GM10248 (cell line): ENCODE data around the gene UNC5A.
A peak's percentile ranks its signal among the peaks of the same experiment; 100 is the strongest.

Experiments
- CTCF ChIA-PET: fragments of 300-600 bp; sonication (Branson Sonifier 250); formaldehyde crosslinking; extraction: SDS; loops from one replicate; lab custom pipeline; 2021; ENCODE audit warnings: antibody characterized with exemption; lab: Yijun Ruan, JAX
- POLR2A ChIA-PET: fragments of 350-650 bp; sonication (Branson Sonifier 250); formaldehyde crosslinking; extraction: SDS; loops from one replicate; lab custom pipeline; 2020; ENCODE audit warnings: antibody characterized with exemption; lab: Yijun Ruan, JAX
- DNase-seq: peaks from one replicate; pipeline ENCODE4 v3.0.0; 2012; ENCODE audit errors: extremely low spot score
- CTCF ChIP-seq: IDR thresholded peaks from 2 replicates; pipeline ENCODE4 v1.5.1; 2012; ENCODE audit warnings: mild to moderate bottlenecking, low read depth; ENCODE audit errors: extremely low read depth, missing control alignments, control extremely low read depth

Gene UNC5A

GRCh38 chr5:176901260-176902101, 91.1 kb downstream of the UNC5A start:
- no peak for TF ChIP-seq CTCF
- ChIA-PET CTCF (interaction anchor here (0.8 to 4.0 kb wide), 7 partner anchors 10 to 244 kb away, joined by 3 to 19 read pairs (median 4); no protein-coding TSS in a partner anchor), POLR2A (interaction anchor here (0.6 kb wide), 1 partner anchor 199 kb away, joined by 3 read pairs; no protein-coding TSS in a partner anchor)
- DNase-seq: peak; percentile 60

GRCh38 chr5:176902102-176902814, 91.9 kb downstream of the UNC5A start:
- DNase-seq: no peak
- CTCF ChIA-PET: interaction anchor here (0.7 to 4.0 kb wide), 9 partner anchors 9 to 245 kb away, joined by 3 to 19 read pairs (median 3); no protein-coding TSS in a partner anchor
- no peak for TF ChIP-seq CTCF
- POLR2A ChIA-PET: interaction anchor here (0.6 kb wide), 1 partner anchor 200 kb away, joined by 3 read pairs; no protein-coding TSS in a partner anchor

GRCh38 chr5:176902911-176903664, 92.7 kb downstream of the UNC5A start:
- no peak for DNase-seq
- CTCF ChIA-PET: interaction anchor here (0.6 to 4.0 kb wide), 9 partner anchors 10 to 242 kb away, joined by 3 to 19 read pairs (median 3); no protein-coding TSS in a partner anchor

GRCh38 chr5:176904276-176904675, 93.9 kb downstream of the UNC5A start:
- ChIA-PET POLR2A (no interaction called here), CTCF (interaction anchor here (4.0 kb wide), 1 partner anchor 243 kb away, joined by 19 read pairs; no protein-coding TSS in a partner anchor)
- no peak for TF ChIP-seq CTCF
- no peak for DNase-seq

More at GRCh38 chr5:176902911-176903664, 92.7 kb downstream of the UNC5A start:
- POLR2A ChIA-PET: no interaction called here
- TF ChIP-seq CTCF: no peak

GRCh38 chr5:176906126-176906525, 95.8 kb downstream of the UNC5A start:
- ChIA-PET CTCF (no interaction called here), POLR2A (no interaction called here)
- TF ChIP-seq CTCF: no peak
- no peak for DNase-seq
